ENCODE results near the gene CYP27A1. TPM values are rescaled to one million over a fixed set of nuclear protein-coding genes. Genes with fewer than 3 reads are reported as not detected.

Gene CYP27A1
- total RNA-seq, 2 experiments from 2014 or later: 0.23 TPM; not detected in 1

GRCh38 chr2:218788529-218789255 lies 6.7 kb downstream of the CYP27A1 start:
- Histone ChIP-seq H3K79me2 (ENCODE audit: insufficient read depth, low read depth, low read length) (no peaks in the 10 kb centered on the region), H3K9me2 (ENCODE audit: insufficient read depth, low read length) (no peaks in the 10 kb centered on the region), H3K4me1 (ENCODE audit: insufficient read depth, low read length, poor library complexity, severe bottlenecking) (no peaks in the 10 kb centered on the region), H2AFZ (ENCODE audit: low read length) (no peak overlapping the region), H3K9me3 (ENCODE audit: low read length) (no peaks in the 10 kb centered on the region), H3K4me3 (ENCODE audit: low read depth, low read length, poor library complexity, severe bottlenecking) (no peak overlapping the region), H3K4me2 (ENCODE audit: low read length) (no peak overlapping the region), H3K36me3 (ENCODE audit: insufficient read depth, low read length) (no peaks in the 10 kb centered on the region), H3K27ac (ENCODE audit: low read depth, low read length, poor library complexity, severe bottlenecking) (no peak overlapping the region), H4K20me1 (ENCODE audit: insufficient read depth, low read length) (no peaks in the 10 kb centered on the region)
- intact Hi-C loops (cut with micrococcal nuclease; ENCODE audit: unreplicated experiment): no loop called here
- ChIA-PET CTCF (ENCODE audit: unreplicated experiment) (no interaction called here), POLR2A (interaction anchor here (0.5 kb wide), 1 partner anchor 365 kb away, joined by 3 read pairs; no protein-coding TSS in a partner anchor)
- BruUV-seq (replicated peaks): no TSS peak
- no peak for TF ChIP-seq CTCF (conservative IDR thresholded peaks at IDR 0.05; ENCODE audit: low read length)
- TF ChIP-seq EZH2phosphoT487 (IDR thresholded peaks at IDR 0.05; ENCODE audit: borderline replicate concordance, low read depth, low read length): no peak
- no peak for DNase-seq (ENCODE audit: low spot score)

DNA sequence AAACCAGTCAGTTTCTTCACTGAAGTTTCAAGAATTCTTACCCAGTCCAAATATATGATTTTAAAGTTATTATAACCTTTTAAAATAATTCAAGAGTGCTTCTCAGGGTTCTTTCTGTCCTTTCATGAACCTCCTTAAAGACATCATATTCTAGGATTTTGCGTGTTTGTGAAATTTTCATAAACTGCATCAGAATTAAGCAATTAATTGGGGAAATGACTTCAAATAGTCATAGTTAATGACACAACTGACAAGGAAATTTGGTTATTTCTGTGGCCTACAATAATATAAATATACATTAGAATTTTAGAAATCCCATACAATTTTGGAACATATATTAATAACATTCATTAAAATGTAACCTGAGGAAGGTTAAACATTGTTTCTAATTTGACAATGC lies 10.5 kb downstream of the CYP27A1 start:
- BruUV-seq (replicated peaks): no TSS peak

More for the DNA sequence above, 10.5 kb downstream of the CYP27A1 start:
- TF ChIP-seq CTCF (conservative IDR thresholded peaks at IDR 0.05; ENCODE audit: low read length) (no peak), EZH2phosphoT487 (IDR thresholded peaks at IDR 0.05; ENCODE audit: borderline replicate concordance, low read depth, low read length) (no peak)
- DNase-seq (ENCODE audit: low spot score): no peak
- ChIA-PET CTCF (ENCODE audit: unreplicated experiment) (no interaction called here), POLR2A (no interaction called here)
- no peaks in the 10 kb centered on the region for H4K20me1 ChIP-seq (ENCODE audit: insufficient read depth, low read length)
- no peaks in the 10 kb centered on the region for H3K4me1 ChIP-seq (ENCODE audit: insufficient read depth, low read length, poor library complexity, severe bottlenecking)
- H3K9me2 ChIP-seq (ENCODE audit: insufficient read depth, low read length): no peaks in the 10 kb centered on the region
- H3K36me3 ChIP-seq (ENCODE audit: insufficient read depth, low read length): no peaks in the 10 kb centered on the region
- H3K4me2 ChIP-seq (ENCODE audit: low read length): no peak overlapping the region
- intact Hi-C loops (cut with micrococcal nuclease; ENCODE audit: unreplicated experiment): no loop called here
- no peak overlapping the region for H2AFZ ChIP-seq (ENCODE audit: low read length)
- no peak overlapping the region for H3K4me3 ChIP-seq (ENCODE audit: low read depth, low read length, poor library complexity, severe bottlenecking)
- no peak overlapping the region for H3K27ac ChIP-seq (ENCODE audit: low read depth, low read length, poor library complexity, severe bottlenecking)
- no peaks in the 10 kb centered on the region for H3K79me2 ChIP-seq (ENCODE audit: insufficient read depth, low read depth, low read length)
- no peaks in the 10 kb centered on the region for H3K9me3 ChIP-seq (ENCODE audit: low read length)
